ENCODE results near the gene CNTN4.
"Not testable (repeated sequence)": the region's sequence is repeated elsewhere in the genome, so short reads cannot be mapped to it uniquely, and the experiment has no call there.

Gene CNTN4

GRCh38 chr3:2792432-2792831 is 693.8 kb downstream of the CNTN4 start:
- DNase-seq (ENCODE audit: low read depth), result no peak

- DNase-seq (ENCODE audit: low read depth), result no peak
Measured at GRCh38 chr3:2793987-2794386, 695.3 kb downstream of the CNTN4 start.

- DNase-seq (ENCODE audit: low read depth), result peak; percentile 9
Measured at GRCh38 chr3:2802429-2802828, 703.8 kb downstream of the CNTN4 start.

- DNase-seq (ENCODE audit: low read depth), result no peak
Measured at GRCh38 chr3:2807514-2807913, 708.8 kb downstream of the CNTN4 start.

- no peak for DNase-seq (ENCODE audit: low read depth)
Measured at GRCh38 chr3:2810723-2811122, 712.1 kb downstream of the CNTN4 start.

GRCh38 chr3:2819571-2819970 is 720.9 kb downstream of the CNTN4 start:
- DNase-seq (ENCODE audit: low read depth), result no peak

- DNase-seq (ENCODE audit: low read depth), result not testable (repeated sequence)
Measured at GRCh38 chr3:2820982-2821381, 722.3 kb downstream of the CNTN4 start.

GRCh38 chr3:2822611-2823010 is 723.9 kb downstream of the CNTN4 start:
- DNase-seq (ENCODE audit: low read depth), result no peak

- peak; percentile 42 for DNase-seq (ENCODE audit: low read depth)
Measured at GRCh38 chr3:2823031-2823430, 724.4 kb downstream of the CNTN4 start.

- DNase-seq (ENCODE audit: low read depth), result no peak
Measured at GRCh38 chr3:2823437-2824211, 725.0 kb downstream of the CNTN4 start.

GRCh38 chr3:2826036-2826435 is 727.4 kb downstream of the CNTN4 start:
- no peak for DNase-seq (ENCODE audit: low read depth)

- DNase-seq (ENCODE audit: low read depth), result no peak
Measured at GRCh38 chr3:2826453-2826852, 727.8 kb downstream of the CNTN4 start.

GRCh38 chr3:2837239-2837638 is 738.6 kb downstream of the CNTN4 start:
- no peak for DNase-seq (ENCODE audit: low read depth)

- DNase-seq (ENCODE audit: low read depth), result no peak
Measured at GRCh38 chr3:2837910-2838309, 739.2 kb downstream of the CNTN4 start.

- no peak for DNase-seq (ENCODE audit: low read depth)
Measured at GRCh38 chr3:2838546-2839157, 740.0 kb downstream of the CNTN4 start.

GRCh38 chr3:2839876-2840275 is 741.2 kb downstream of the CNTN4 start:
- DNase-seq (ENCODE audit: low read depth), result no peak

GRCh38 chr3:2847062-2847841 is 748.6 kb downstream of the CNTN4 start:
- no peak for DNase-seq (ENCODE audit: low read depth)

- no peak for DNase-seq (ENCODE audit: low read depth)
Measured at GRCh38 chr3:2849092-2849491, 750.4 kb downstream of the CNTN4 start.

- DNase-seq (ENCODE audit: low read depth), result no peak
Measured at GRCh38 chr3:2850701-2851100, 752.0 kb downstream of the CNTN4 start.

GRCh38 chr3:2851361-2851760 is 752.7 kb downstream of the CNTN4 start:
- no peak for DNase-seq (ENCODE audit: low read depth)

- DNase-seq (ENCODE audit: low read depth), result no peak
Measured at GRCh38 chr3:2851835-2852234, 753.2 kb downstream of the CNTN4 start.

- DNase-seq (ENCODE audit: low read depth), result no peak
Measured at GRCh38 chr3:2853651-2854050, 755.0 kb downstream of the CNTN4 start.

Measured in non-pigmented ciliary epithelial cell (primary cell).